ENCODE measurements around the gene FOXD1.

Gene FOXD1

GRCh38 chr5:73495772-73496335 lies 47.3 kb upstream of the FOXD1 start:
- peaks cover 23% of the 10 kb centered on the region for H3K4me1 ChIP-seq (ENCODE audit: control insufficient read depth, low read length)
- no peak for TF ChIP-seq CTCF (IDR thresholded peaks at IDR 0.05; ENCODE audit: low read depth, low read length, poor library complexity, severe bottlenecking)
- no peak for TF ChIP-seq EZH2phosphoT487 (IDR thresholded peaks at IDR 0.05; ENCODE audit: borderline replicate concordance, low read length)

GRCh38 chr5:73494721-73495120 lies 46.1 kb upstream of the FOXD1 start:
- Histone ChIP-seq H3K4me2 (ENCODE audit: low read length) (no peak overlapping the region), H3K36me3 (ENCODE audit: control insufficient read depth, low read length) (peaks cover 14% of the 10 kb centered on the region), H3K79me2 (ENCODE audit: control insufficient read depth, low read length) (peaks cover 26% of the 10 kb centered on the region), H3K9me2 (replicated peaks; ENCODE audit: control insufficient read depth, low read length) (no peaks in the 10 kb centered on the region), H3F3A (ENCODE audit: control insufficient read depth, insufficient read depth) (no peaks in the 10 kb centered on the region), H3K4me1 (ENCODE audit: control insufficient read depth, low read length) (peaks cover 13% of the 10 kb centered on the region), H4K20me1 (ENCODE audit: control insufficient read depth, insufficient read depth, low read depth, low read length) (peaks cover 4% of the 10 kb centered on the region; the same call in 1 of the 2 replicates), H3K27me3 (ENCODE audit: control insufficient read depth, low read length) (no peaks in the 10 kb centered on the region), H3K9me3 (ENCODE audit: control insufficient read depth, insufficient read depth, low read length) (no peaks in the 10 kb centered on the region), H3K4me3 (ENCODE audit: low read length) (no peak overlapping the region), H3K27ac (ENCODE audit: low read depth, low read length) (no peak overlapping the region)
- TF ChIP-seq EZH2phosphoT487 (IDR thresholded peaks at IDR 0.05; ENCODE audit: borderline replicate concordance, low read length) (no peak), CTCF (IDR thresholded peaks at IDR 0.05; ENCODE audit: low read depth, low read length, poor library complexity, severe bottlenecking) (no peak)

More at GRCh38 chr5:73495772-73496335, 47.3 kb upstream of the FOXD1 start:
- Histone ChIP-seq H3K4me2 (ENCODE audit: low read length) (no peak overlapping the region), H3K4me3 (ENCODE audit: low read length) (no peak overlapping the region), H3F3A (ENCODE audit: control insufficient read depth, insufficient read depth) (peaks cover 8% of the 10 kb centered on the region), H3K79me2 (ENCODE audit: control insufficient read depth, low read length) (peaks cover 37% of the 10 kb centered on the region), H4K20me1 (ENCODE audit: control insufficient read depth, insufficient read depth, low read depth, low read length) (peaks cover 15% of the 10 kb centered on the region; the same call in 1 of the 2 replicates), H3K9me3 (ENCODE audit: control insufficient read depth, insufficient read depth, low read length) (no peaks in the 10 kb centered on the region), H3K27ac (ENCODE audit: low read depth, low read length) (no peak overlapping the region), H3K36me3 (ENCODE audit: control insufficient read depth, low read length) (peaks cover 26% of the 10 kb centered on the region), H3K27me3 (ENCODE audit: control insufficient read depth, low read length) (no peaks in the 10 kb centered on the region), H3K9me2 (replicated peaks; ENCODE audit: control insufficient read depth, low read length) (no peaks in the 10 kb centered on the region)

DNA sequence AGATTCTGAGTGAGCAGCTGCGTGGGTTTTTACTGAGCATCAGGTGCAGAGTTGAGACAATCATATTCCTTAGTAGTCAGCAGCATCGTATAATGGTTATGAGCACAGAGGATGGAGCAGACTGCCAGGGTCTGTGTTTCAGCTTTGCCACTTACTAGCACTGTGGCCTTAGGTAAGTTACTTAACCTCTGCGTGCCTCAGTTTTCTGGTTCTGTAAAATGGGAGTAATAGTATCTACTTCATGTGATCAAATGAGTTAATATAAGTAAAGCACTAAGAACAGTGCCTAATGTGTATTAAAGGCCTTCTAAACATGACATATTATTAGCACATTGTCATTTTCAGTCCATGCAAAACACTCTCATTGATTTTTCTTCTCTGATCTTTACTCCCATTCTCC lies 44.8 kb upstream of the FOXD1 start:
- peaks cover 13% of the 10 kb centered on the region for H3K79me2 ChIP-seq (ENCODE audit: control insufficient read depth, low read length)
- no peaks in the 10 kb centered on the region for H3F3A ChIP-seq (ENCODE audit: control insufficient read depth, insufficient read depth)
- H3K4me1 ChIP-seq (ENCODE audit: control insufficient read depth, low read length), result peaks cover 10% of the 10 kb centered on the region
- H3K9me3 ChIP-seq (ENCODE audit: control insufficient read depth, insufficient read depth, low read length), result no peaks in the 10 kb centered on the region
- no peaks in the 10 kb centered on the region for H3K9me2 ChIP-seq (replicated peaks; ENCODE audit: control insufficient read depth, low read length)
- no peaks in the 10 kb centered on the region for H4K20me1 ChIP-seq (ENCODE audit: control insufficient read depth, insufficient read depth, low read depth, low read length)
- no peak for TF ChIP-seq CTCF (IDR thresholded peaks at IDR 0.05; ENCODE audit: low read depth, low read length, poor library complexity, severe bottlenecking)
- TF ChIP-seq EZH2phosphoT487 (IDR thresholded peaks at IDR 0.05; ENCODE audit: borderline replicate concordance, low read length), result no peak
- H3K4me2 ChIP-seq (ENCODE audit: low read length), result no peak overlapping the region
- H3K4me3 ChIP-seq (ENCODE audit: low read length), result no peak overlapping the region
- H3K27me3 ChIP-seq (ENCODE audit: control insufficient read depth, low read length), result no peaks in the 10 kb centered on the region
- peaks cover 1% of the 10 kb centered on the region for H3K36me3 ChIP-seq (ENCODE audit: control insufficient read depth, low read length)
- no peak overlapping the region for H3K27ac ChIP-seq (ENCODE audit: low read depth, low read length)

Measured in DOHH2 (cell line).